GM23248 (cell line): ENCODE measurements around the gene NCAM1.

Experiments used
- EZH2 ChIP-seq: fragments of 200-600 bp; sonication (generic); IDR thresholded peaks from 2 replicates; pipeline ENCODE4 v1.6.1; 2018; ENCODE audit warnings: antibody characterized with exemption, mild to moderate bottlenecking; ENCODE audit not compliant: insufficient read depth, poor library complexity, severe bottlenecking
- EZH2phosphoT487 ChIP-seq: fragments of 200-600 bp; sonication (generic); IDR thresholded peaks from 2 replicates; pipeline ENCODE4 v1.6.1; 2018; ENCODE audit warnings: antibody characterized with exemption, moderate library complexity, mild to moderate bottlenecking, low read depth; ENCODE audit not compliant: insufficient read depth

DNA sequence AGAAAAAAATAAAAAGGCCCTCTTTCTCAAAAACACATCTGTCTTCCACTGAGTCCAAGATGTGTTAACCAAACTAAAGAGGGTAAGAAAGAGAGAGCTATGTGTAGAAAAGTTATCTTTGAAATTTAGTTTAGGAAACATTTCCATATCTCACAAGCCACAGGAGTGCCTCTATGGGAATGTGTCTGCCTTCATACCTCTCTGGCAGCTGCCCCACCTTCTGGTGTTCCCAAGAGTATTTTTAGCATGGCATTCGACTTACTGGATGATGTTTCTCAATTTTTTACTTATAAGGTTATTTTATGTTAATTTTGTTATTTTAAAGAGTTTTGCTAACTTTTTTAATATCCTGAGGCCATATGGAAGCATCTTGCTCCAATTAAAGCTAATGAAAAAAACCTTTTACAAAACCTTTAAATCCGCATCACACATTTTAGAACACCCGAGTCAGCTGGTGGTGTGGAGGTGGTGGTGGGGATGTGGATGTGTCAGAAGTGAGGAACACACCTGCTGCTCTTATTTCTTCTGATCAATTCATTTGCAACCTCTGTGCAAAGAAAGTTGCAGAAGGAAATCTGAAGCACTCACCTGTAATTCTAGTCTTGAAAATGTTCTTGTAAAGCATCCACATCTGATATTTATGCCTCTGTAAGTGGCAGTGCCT is 112.2 kb downstream of the NCAM1 start:
- TF ChIP-seq EZH2phosphoT487 (no peak), EZH2 (no peak)
